GM18873 (cell line): Measurements from ENCODE around the gene RHOXF1.
"Not testable (repeated sequence)": the region's sequence is repeated elsewhere in the genome, so short reads cannot be mapped to it uniquely, and the experiment has no call there.

Experiments used
- ATAC-seq: cut with Tn5 transposase; IDR thresholded peaks from one replicate; pipeline ENCODE4 v1.9.1; 2021; ENCODE audit warnings: mild to moderate bottlenecking, moderate library complexity, moderate number of reproducible peaks; ENCODE audit not compliant: unreplicated experiment, low FRiP score

RHOXF1 gene

GRCh38 chrX:120115438-120115963 is at the start of gene RHOXF1:
TSS of gene RHOXF1 (minus strand) at chrX:120115913. CDS start at chrX:120115862, 51 bp downstream.
- ATAC-seq, result no peak

- ATAC-seq, result not testable (repeated sequence)
Observed at GRCh38 chrX:120159086-120159485, 43.4 kb upstream of the RHOXF1 start.

DNA sequence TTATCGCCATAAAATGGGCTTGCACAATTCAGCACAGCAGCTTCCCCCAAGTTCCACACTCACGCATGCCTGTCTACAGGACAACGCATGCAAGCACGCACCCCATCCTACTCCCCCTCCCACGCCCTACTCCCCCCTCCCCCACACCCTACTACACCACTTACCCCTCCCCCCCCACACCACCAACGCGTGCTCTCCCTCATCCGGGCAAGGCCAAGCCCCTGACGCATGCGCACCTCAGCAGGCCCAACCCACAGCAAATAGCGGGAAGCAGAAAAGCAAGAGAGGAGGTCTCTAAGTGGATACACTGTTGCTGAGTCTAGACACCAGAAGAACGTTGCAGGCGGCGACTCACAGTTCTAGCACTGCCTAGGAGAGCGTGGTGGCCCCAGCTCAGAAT is 42.6 kb upstream of the RHOXF1 start, which contains the start of gene RHOXF2:
TSS of gene RHOXF2 (plus strand) at position 301 of the 400 bp plus-strand sequence. CDS start 138 bp downstream, outside the sequence.
- ATAC-seq, result not testable (repeated sequence)

GRCh38 chrX:120150109-120150744 is 34.5 kb upstream of the RHOXF1 start:
- ATAC-seq, result not testable (repeated sequence)

- ATAC-seq, result no peak
Observed at GRCh38 chrX:120147537-120147936, 31.8 kb upstream of the RHOXF1 start.

DNA sequence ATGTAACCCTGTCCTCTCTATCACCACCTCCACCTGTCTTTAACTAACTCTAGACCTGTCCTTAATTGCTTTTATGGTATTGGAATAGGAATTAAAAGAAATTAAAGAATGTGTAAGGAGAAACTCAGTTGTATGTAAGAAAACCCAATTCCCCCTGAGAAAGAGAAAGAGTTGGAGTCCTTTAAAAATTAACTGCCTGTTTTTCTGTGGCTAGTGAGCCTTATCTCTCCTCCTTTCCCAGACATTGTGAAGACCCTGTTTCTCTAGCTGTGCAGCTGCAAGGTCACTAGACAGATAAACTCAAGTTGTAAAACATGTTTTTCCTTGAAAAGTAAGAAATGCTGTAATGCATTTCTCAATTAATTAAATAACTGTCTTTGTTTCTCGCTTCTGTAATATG is 30.6 kb upstream of the RHOXF1 start:
- ATAC-seq, result not testable (repeated sequence)

- ATAC-seq, result no peak
Observed at GRCh38 chrX:120145295-120145925, 29.7 kb upstream of the RHOXF1 start.

DNA sequence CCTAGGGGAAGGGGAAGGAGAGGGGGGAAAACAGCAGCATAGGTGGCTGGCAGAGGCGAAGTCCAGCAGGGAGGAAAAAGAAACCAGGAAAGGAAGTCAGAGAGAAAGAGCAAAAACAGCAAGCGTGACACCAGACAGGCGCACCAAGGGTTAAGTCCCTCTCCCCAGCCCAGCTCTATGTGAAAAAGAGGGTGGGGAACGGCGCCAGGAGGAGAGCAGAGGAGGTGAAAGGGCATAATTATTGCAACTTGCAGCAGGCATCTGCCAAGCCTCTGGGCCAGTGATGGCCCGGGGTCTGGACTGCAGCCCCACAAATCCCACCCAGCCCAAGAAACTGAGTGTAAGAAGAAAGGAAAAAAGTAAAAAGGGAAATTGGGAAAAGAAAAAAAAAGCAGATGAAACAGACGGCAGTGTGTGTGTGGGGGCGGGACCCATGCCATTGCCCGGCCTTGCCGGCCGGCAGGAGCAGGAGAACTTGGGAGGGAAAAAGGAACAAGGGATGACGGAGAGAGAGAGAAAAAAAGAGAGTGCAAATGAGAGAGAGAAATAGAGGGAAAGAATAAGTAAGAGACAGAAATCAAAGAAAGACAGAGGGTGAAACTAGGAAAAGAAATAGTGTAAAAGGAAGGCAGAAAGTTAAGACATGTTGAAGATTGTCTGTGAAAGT is 28.6 kb upstream of the RHOXF1 start:
- ATAC-seq, result no peak

GRCh38 chrX:120140293-120140981 is 24.7 kb upstream of the RHOXF1 start:
- ATAC-seq, result no peak

DNA sequence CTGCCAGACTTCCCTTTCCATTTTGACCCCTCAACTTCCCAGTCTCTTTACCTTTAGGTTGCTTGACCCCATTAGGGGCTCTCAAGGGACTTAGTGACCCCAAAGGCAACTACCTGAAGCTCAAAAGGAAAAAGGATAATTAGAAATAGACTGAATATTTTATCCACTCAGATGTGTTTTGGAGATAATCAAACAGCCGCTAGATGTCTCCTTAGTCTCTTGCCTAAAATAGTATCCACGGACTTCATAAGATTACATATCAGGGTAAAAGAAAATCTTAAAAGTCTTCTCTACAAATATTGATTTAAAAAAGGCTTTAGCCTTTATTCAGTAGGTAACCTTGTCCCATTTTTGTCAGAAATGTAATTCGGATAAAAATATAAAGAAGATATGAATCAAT is 21.7 kb upstream of the RHOXF1 start:
- ATAC-seq, result no peak

DNA sequence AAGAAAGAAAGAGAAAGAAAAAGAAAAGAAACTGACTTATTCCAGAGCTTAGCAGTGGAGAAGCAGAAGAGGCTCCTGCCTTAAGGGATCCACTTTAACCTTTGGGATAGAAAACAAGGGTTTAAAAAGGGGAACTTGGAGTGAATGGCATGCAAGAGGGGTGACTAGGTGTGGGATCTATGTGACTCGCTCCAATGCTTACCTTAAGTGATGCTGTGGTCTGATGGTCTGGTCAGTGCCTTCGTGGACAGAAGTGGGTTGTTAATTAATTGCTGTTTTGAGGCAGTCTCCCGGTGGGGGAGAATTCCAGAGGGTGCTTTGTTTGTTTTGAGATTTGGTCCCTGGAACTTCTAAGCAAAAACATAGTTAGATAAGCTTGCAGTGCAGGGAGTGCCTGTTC is 21.1 kb upstream of the RHOXF1 start:
- ATAC-seq, result no peak

DNA sequence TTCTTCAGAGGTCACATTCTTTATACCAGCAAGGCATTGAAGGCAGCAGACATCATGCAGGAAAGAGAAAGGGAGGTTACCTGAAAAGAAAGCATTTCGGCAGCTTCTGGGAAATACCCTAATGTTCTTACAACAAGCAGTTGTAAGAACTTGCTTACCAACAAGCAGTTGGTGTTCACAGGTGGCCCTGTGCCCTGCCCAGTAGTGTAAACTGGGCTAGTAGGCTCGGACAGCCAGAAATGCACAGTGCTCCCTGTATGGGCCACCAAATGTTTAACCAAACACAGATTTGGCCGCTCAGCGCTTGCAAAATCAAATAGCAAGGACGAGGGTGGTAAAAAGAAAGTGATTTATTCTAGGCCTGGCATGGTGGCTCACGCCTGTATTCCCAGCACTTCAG is 20.4 kb upstream of the RHOXF1 start:
- no peak for ATAC-seq

DNA sequence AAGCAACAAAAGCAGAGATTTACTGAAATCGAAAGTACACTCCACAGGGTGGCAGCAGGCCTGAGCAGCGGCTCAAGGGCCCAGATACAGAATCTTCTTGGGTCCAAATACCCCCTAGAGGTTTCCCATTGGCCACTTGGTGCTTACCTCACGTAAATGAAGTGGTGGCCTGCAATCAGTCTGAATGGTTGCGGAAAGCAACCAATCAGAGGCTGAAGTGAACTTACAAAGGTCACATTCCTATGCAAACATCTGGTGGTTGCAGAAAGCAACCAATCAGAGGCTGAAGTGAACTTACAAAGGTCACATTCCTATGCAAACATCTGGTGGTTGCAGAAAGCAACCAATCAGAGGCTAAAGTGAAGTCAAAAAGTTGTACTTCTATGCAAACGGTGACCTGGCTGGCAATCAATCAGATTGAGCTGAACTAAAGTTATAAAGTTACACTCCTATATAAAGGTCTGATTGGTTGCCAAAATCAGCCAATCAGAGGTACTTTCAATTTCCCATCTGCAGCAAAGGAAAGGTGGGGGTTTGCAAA is 12.7 kb upstream of the RHOXF1 start:
- not testable (repeated sequence) for ATAC-seq

DNA sequence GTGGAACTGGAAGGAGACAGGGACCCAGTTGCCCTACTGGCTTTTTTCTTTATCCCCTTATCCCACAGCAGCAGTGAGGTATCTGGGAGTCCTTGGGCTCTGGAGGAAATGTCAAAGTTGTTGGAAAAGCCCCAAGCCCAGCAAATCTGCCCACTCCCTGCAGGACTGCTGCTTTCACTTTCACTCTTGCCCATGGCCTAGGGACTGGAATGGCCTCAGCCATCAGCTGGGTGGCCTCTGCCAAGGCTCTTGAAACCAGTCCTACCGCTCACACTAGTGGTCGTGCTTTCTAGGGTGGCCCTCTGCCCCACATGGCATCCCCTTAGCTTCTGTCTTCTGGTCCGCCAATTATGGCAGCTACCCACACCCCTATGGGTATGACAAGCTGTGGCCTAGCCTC is 9.7 kb upstream of the RHOXF1 start:
- no peak for ATAC-seq

- no peak for ATAC-seq
Observed at GRCh38 chrX:120120223-120120622, 4.5 kb upstream of the RHOXF1 start.

- no peak for ATAC-seq
Observed at GRCh38 chrX:120111611-120112010, 4.1 kb downstream of the RHOXF1 start.

DNA sequence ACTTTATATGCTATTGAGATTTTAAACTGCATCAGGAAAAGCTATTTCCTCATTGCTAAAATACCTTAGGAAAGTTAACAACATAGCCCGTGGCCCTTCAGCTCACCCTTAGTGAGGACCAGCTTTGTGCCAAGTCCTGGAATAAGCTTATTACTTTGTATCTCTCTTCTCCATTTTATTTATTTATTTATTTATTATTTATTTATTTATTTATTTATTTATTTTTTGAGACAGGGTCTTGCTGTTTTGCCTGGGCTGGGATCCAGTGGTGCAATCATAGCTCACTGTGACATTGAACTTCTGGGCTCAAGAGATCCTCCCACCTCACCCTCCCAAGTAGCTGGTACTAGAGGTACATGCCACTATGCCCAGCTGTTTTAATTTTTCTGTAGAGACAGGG is 6.3 kb downstream of the RHOXF1 start:
- ATAC-seq, result no peak

DNA sequence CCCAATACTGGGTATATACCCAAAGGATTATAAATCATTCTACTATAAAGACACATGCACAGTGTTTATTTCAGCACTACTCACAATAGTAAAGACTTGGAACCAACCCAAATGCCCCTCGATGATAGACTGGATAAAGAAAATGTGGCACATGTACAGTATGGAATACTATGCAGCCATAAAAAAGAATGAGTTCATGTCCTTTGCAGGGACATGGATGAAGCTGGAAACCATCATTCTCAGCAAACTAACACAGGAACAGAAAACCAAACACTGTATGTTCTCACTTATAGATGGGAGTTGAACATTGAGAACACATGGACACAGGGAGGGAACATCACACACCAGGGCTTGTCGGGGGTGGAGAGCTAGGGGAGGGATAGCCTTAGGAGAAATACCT is 11.0 kb downstream of the RHOXF1 start:
- ATAC-seq, result not testable (repeated sequence)

GRCh38 chrX:120101057-120101456 is 14.7 kb downstream of the RHOXF1 start:
- not testable (repeated sequence) for ATAC-seq

DNA sequence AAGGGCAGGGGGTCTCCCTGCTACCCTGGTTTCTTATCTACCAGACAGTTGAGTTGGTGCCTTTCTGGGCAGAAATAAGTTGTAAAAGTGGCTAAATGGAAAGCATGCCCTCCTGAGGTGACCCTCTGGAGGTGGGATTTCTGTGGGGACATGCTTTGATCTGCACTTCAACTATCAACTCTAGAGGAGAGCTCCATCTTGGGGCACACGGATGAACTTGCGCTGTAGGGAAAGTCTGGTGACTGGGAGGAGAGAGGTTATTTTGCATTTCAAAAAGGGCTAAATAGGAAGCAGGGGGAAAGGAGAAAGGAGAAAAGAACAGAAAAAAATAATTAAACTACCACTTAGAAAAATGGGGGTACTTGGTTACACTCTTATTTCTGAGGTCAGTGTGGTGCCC is 25.5 kb downstream of the RHOXF1 start:
- no peak for ATAC-seq
